Activated gamma-delta T cell (primary cell): ENCODE results near the gene KCNIP4.

Experiments used
- DNase-seq: peaks from one replicate; lab custom pipeline; 2025; lab: John Stamatoyannopoulos, UW

Gene KCNIP4

GRCh38 chr4:21457086-21457840 is 491.3 kb downstream of the KCNIP4 start:
- no peak for DNase-seq

DNA sequence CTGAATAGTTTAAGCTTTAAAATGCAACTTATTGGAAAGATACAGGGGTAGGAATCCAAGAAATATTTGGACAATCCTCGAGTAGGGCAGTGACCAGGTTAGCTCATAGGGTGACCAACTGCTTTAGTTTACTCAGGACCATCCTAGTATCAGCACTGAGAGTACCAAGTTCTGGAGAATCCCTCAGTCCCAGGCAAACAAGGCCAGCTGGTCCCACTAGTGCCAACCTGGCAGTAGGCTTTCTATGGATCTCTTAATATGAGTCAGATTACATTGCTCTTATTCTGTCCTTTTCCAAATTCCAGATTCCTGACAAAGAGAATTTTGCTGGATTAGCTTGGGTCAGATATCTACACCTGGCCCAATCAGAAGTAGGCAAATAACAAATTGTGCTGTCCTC is 493.7 kb downstream of the KCNIP4 start:
- no peak for DNase-seq

DNA sequence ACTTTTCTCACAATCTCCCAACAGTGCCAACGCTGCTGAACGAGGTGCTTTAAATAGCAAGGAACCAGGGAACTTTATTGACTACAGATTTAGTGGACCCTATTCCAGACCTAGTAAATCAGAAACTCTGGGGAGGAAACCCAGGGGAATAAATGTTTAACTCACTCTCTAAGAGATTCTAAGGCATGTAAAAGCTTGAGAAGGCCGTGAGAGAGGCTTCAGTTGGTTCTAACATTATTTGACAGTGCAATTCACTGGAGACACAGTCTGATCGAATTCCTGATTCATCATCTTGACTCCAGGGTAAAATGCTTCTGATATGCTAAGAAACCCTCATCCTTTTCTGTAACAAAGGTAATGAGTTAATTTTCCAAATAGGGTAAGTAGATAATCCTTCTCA is 494.4 kb downstream of the KCNIP4 start:
- no peak for DNase-seq

DNA sequence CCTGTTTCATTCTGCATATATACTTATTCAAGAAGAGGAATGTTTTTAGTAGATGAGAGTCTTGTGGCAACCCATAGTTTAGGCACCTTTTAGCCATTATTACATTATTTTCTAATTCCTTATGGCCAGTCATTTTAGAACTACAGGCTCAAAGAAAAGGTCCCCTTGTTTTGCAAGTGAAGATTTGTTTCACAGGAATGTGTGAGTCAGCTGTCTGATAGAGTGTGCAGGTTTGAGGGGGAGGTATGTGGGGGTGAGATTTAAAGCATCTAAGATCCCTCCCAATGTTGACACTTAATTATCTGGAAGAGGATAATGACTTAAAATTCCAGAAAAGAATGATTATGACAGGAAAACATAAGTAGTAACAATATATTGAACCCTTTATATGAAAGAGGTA is 495.6 kb downstream of the KCNIP4 start:
- DNase-seq, result no peak

- no peak for DNase-seq
These were observed 497.5 kb downstream of the KCNIP4 start for GRCh38 chr4:21451032-21451431.

DNA sequence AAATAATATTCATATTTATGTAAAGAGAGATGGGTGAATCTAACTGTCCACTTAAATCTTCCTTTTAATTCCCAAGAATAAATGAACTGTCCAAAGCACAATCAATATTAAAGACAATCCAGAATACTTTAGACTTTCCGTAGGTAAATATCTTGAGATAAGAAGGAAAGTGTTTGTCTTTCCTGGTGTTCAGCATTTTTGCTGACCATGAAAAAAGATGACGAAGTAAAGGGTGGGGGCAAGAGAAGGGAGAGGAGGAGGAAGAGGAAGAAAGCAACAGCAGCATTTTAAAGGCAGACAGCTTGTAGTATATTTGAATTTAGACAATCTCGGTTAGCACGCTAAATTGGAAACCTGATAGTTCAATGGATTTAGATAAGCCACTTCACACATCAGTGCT is 498.2 kb downstream of the KCNIP4 start:
- no peak for DNase-seq

DNA sequence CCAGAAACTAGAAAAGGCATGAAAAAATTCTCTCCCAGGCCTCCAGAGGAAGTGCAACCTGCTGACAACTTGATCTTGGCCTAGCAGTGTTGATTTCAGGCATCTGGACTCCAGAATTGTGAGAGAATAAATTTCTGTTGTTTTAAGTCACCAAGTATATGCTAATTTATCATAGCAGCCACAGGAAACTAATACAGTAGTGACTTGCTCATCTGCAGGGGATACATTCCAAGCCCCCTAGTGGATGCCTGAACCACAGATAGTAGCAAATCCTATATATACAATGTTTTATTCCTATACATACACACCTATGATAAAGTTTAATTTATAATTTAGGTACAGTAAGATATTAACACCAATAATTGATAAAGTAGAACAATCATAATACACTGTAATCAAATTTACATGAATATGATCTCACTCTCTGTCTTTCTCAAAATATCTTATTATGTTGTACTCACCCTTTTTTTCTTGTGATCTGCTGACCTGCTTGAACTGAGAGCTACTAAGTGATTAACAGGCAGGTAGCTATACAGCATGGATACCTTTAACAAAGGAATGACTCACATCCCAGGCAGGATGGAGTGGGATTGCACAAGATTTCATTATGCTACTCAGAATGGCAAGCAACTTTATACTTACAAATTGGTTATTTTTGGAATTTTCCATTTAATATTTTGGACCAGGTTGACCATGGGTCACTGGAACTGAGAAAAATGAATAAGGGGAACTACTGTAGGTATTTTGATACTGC is 501.1 kb downstream of the KCNIP4 start:
- no peak for DNase-seq

GRCh38 chr4:21420166-21420565 is 528.4 kb downstream of the KCNIP4 start:
- no peak for DNase-seq

GRCh38 chr4:21415728-21416127 is 532.8 kb downstream of the KCNIP4 start:
- no peak for DNase-seq

DNA sequence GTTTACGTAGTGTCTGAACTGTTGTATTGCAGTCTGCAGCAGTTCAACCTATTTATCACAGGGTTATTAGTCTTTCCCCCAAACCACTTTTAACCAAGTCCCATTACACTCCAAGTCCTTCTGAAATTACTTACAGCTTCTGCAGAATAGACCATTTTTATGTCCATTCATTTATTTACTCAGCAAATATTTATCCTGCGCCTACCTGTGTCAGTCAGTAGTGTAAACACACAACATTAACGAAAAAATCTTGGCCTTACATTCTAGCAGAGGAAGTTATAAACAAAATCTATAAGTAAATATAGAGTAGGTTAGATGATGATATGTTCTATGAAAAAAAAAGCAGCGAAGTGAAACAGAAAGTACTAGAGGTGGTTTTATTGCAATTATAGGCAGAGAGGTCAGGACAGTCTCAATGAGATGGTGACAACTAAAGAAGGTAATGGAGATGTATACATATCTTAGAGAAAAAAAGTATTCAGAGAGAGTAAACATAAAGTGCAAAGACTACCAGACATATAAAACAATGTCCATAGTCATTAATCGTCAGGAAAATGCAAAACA is 534.7 kb downstream of the KCNIP4 start:
- DNase-seq, result no peak

- no peak for DNase-seq
These were observed 537.5 kb downstream of the KCNIP4 start for GRCh38 chr4:21411086-21411485.

- no peak for DNase-seq
These were observed 538.2 kb downstream of the KCNIP4 start for GRCh38 chr4:21410372-21410771.

DNA sequence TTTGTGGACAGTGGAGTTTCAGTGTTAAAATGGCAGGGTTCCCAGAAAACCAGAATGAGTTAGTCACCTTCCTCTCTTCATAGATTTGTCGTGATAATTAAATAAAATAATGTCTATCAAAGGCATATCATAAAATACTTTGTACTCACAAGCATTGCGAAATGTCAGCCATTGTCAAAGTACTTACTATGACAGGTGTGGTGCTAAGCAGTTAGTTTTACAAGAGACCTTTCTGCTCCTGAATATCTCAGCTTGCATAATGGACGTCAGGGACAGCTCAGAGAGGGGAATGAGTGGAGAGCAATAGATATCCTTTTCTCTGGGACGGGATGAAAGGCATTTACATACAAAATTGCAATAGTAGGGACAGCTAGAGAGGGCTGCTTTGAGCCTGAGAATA is 560.9 kb downstream of the KCNIP4 start:
- no peak for DNase-seq

DNA sequence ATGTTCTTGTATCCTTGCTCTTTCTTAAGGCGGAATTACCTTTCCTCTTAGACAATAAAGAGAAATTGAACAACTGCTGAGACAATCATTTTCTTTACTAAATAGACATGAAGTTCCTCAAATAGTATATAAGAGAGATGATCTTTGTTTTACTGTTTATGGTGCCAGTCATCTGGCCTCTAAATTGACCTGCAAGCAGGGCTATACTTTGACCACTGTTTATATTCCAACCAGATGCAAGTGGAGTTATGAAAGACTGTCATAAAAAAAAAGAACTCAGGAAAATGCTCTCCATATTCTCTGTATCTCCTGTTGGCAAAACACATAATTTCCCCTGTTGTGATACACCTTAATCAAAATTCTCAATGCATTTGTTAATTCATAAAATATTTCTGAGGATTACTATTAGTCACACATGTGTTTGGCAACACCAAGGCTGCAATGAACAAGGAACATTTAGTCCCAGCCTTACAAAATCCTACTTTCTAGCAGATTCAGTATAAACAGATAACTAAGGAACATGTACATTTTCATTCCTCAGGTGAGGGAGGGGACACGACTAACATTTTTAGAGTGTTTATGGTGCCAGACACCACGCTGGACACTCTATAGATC is 562.3 kb downstream of the KCNIP4 start:
- no peak for DNase-seq

DNA sequence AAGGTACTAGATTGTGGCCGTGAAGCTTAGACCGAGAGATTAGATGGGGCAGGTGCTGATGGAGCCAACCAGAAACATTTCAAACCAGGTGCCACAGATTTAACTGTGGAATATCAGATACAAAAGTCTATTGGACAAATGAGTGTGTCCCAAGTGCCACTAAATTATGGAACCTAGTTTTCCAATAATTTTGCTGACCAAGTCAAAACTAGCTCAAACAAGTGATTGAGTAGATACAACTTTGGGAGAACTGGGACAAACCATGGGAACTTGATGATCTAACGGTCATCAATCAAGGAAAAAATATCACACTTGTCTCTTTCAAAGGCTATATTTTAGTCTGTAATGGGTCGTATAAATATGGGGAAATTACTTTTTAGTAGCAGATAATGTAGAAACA is 562.9 kb downstream of the KCNIP4 start:
- DNase-seq, result no peak

GRCh38 chr4:21384609-21385008 is 564.0 kb downstream of the KCNIP4 start:
- DNase-seq, result no peak

- no peak for DNase-seq
These were observed 567.7 kb downstream of the KCNIP4 start for GRCh38 chr4:21380861-21381260.

- no peak for DNase-seq
These were observed 571.5 kb downstream of the KCNIP4 start for GRCh38 chr4:21377046-21377445.

GRCh38 chr4:21376176-21376575 is 572.4 kb downstream of the KCNIP4 start:
- DNase-seq, result no peak

DNA sequence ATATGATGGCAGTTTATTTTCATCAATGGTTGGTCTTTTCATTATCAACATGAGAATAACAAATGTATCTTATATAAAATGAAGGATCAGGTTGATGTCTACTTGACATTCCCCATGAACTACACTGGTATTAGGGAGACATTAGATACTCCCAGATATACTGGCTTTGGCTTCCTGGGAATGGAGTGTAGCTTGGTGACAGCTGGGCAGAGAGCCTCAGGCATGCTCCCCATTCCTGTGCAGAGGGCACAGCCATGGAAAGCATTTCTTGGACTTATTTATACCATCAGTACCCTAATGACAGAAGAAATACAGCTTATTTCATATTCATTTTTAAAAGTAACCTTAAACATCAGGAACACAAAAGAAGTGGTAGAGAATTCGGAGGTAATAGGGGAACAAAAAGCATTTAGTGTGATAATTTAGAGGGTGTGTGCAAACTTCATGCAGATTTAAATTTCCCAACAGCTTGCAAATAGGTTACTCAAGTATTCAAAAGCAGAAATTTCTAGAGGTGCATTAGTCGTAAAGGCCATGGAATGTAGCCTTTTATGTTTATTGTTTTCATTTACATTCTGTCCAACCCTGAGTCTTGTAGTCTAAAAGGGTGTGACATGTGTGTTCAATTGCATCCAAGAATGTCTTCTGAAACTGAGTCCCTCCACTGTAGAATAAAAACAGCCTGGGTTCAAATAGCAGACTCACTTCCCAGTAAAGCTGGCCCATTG is 573.8 kb downstream of the KCNIP4 start:
- no peak for DNase-seq

DNA sequence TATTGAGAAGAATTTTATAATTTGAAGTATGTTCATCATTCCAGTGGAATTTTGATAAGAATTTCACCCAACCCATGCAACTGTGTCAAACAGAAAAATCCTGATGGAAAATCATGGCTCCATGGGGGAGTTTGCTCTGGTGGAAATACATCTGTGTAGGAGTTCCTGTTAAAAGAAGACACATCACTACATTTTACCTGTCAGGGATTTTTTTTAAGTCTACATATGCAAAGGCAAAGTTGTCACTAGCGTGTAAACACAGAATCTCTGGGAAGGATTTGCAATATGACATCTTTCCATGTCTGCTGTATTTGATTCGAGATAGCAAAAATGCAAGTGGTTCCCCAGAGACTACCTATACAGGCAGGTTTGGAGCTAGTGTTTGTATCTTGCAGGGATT is 581.0 kb downstream of the KCNIP4 start:
- no peak for DNase-seq

- DNase-seq, result no peak
These were observed 581.7 kb downstream of the KCNIP4 start for GRCh38 chr4:21366840-21367239.
